ENCODE data around the gene MSL1.

The MSL1 gene

GRCh38 chr17:40121181-40122135 lies at the start of gene MSL1:
Gene MSL1, plus strand, starts transcription at chr17:40121971. Its CDS starts 642 bp downstream, at chr17:40122613.
- DNase-seq (ENCODE audit: low read depth, low spot score) = peak; percentile 75

- no peak for DNase-seq (ENCODE audit: low read depth, low spot score)
These were observed 49.6 kb upstream of the MSL1 start for GRCh38 chr17:40072040-40072734.

- DNase-seq (ENCODE audit: low read depth, low spot score) = no peak
These were observed 48.9 kb upstream of the MSL1 start for GRCh38 chr17:40072735-40073346.

GRCh38 chr17:40073454-40074174 lies 48.2 kb upstream of the MSL1 start:
- DNase-seq (ENCODE audit: low read depth, low spot score) = no peak

GRCh38 chr17:40074175-40074512 lies 47.6 kb upstream of the MSL1 start:
- DNase-seq (ENCODE audit: low read depth, low spot score) = no peak

- DNase-seq (ENCODE audit: low read depth, low spot score) = no peak
These were observed 46.9 kb upstream of the MSL1 start for GRCh38 chr17:40074871-40075200.

- DNase-seq (ENCODE audit: low read depth, low spot score) = peak; percentile 46
These were observed 46.4 kb upstream of the MSL1 start for GRCh38 chr17:40075201-40075941.

GRCh38 chr17:40075942-40076498 lies 45.8 kb upstream of the MSL1 start:
- no peak for DNase-seq (ENCODE audit: low read depth, low spot score)

GRCh38 chr17:40076591-40076990 lies 45.2 kb upstream of the MSL1 start:
- DNase-seq (ENCODE audit: low read depth, low spot score) = no peak

GRCh38 chr17:40079545-40079944 lies 42.2 kb upstream of the MSL1 start:
- no peak for DNase-seq (ENCODE audit: low read depth, low spot score)

GRCh38 chr17:40084477-40084876 lies 37.3 kb upstream of the MSL1 start:
- DNase-seq (ENCODE audit: low read depth, low spot score) = no peak

GRCh38 chr17:40086150-40087044 lies 35.4 kb upstream of the MSL1 start:
- no peak for DNase-seq (ENCODE audit: low read depth, low spot score)

GRCh38 chr17:40087049-40087794 lies 34.5 kb upstream of the MSL1 start:
- DNase-seq (ENCODE audit: low read depth, low spot score) = no peak

- DNase-seq (ENCODE audit: low read depth, low spot score) = no peak
These were observed 33.7 kb upstream of the MSL1 start for GRCh38 chr17:40087903-40088718.

- no peak for DNase-seq (ENCODE audit: low read depth, low spot score)
These were observed 32.5 kb upstream of the MSL1 start for GRCh38 chr17:40089077-40089895.

GRCh38 chr17:40090237-40091119 lies 31.3 kb upstream of the MSL1 start:
- DNase-seq (ENCODE audit: low read depth, low spot score) = no peak

Data from activated CD4-positive, CD25-positive, alpha-beta regulatory T cell treated with anti-CD3 and anti-CD28 coated beads, Interleukin-2, amount 50 U/mL, for 16 hours (primary cell).